Right lobe of liver (tissue), 6 donors: ENCODE data around the gene AP4M1. TPM values are rescaled to one million over a fixed set of nuclear protein-coding genes. Genes with fewer than 3 reads are reported as not detected.

Experiments
- ATAC-seq, 4 donors: fragments of 200-7000 bp; cut with Tn5 transposase; one replicate each; pipeline ENCODE4 v1.9.1; 2020; ENCODE audit warnings: mild to moderate bottlenecking in 4 of 4, moderate library complexity in 4 of 4
- DNase-seq, 3 donors: peaks; one replicate each; pipeline ENCODE4 v3.0.0-alpha.2; 2020
- H3K27ac ChIP-seq, 3 donors: fragments of 200-600 bp; one replicate each; pipeline ENCODE4 v1.8.0; 2022
- H3K27me3 ChIP-seq, 2 donors: fragments of 200-600 bp; one replicate each; pipeline ENCODE4 v1.8.0; 2022
- H3K36me3 ChIP-seq, 4 donors: fragments of 200-600 bp; sonication (generic) in 1 of 4; one replicate each; pipeline versions ENCODE4 v1.5.1 to v1.8.0; 2017 to 2022; ENCODE audit warnings: control low read depth in 1 of 4
- H3K4me1 ChIP-seq, 4 donors: fragments of 200-600 bp; sonication (generic) in 1 of 4; one replicate each; pipeline versions ENCODE4 v1.5.1 to v1.8.0; 2017 to 2022; ENCODE audit warnings: control low read depth in 1 of 4
- H3K4me3 ChIP-seq, 3 donors: fragments of 200-600 bp; one replicate each; pipeline ENCODE4 v1.8.0; 2022
- H3K9me3 ChIP-seq, 4 donors: fragments of 200-600 bp; sonication (generic) in 1 of 4; one replicate each; pipeline versions ENCODE4 v1.5.1 to v1.8.0; 2017 to 2022; ENCODE audit warnings: control low read depth in 1 of 4
- CTCF ChIP-seq, 4 donors: fragments of 200-600 bp in 3 of 4; fragments of 450-650 bp in 1 of 4; IDR thresholded peaks; one replicate each; pipeline versions ENCODE4 v1.5.1 to v1.8.0; 2016 to 2022; ENCODE audit warnings: antibody characterized with exemption in 4 of 4, mild to moderate bottlenecking in 2 of 4
- POLR2A ChIP-seq: fragments of 450-650 bp; IDR thresholded peaks from one replicate; pipeline ENCODE4 v1.6.1; 2017; ENCODE audit warnings: antibody characterized with exemption, mild to moderate bottlenecking
- WGBS: methylation state at CpG from one replicate; pipeline ENCODE4 v1.1.6; 2018; ENCODE audit warnings: low coverage, low lambda C conversion rate; ENCODE audit not compliant: insufficient coverage; ENCODE audit errors: missing lambda C conversion rate; 5-methylcytosine and 5-hydroxymethylcytosine counted together
- intact Hi-C, 2 donors: fragments of 100-400 bp; cut with DNase I; formaldehyde crosslinking; loops; one replicate each; pipeline versions ENCODE4 v1.11.2 to v1.14.1; 2022
- total RNA-seq, 6 experiments: library from RNA; depleted of rRNA in 2 of 6; stranded (reverse); fragments of >200 nt in 2 of 6; fragmentation: NEBNext Ultra II Directional in 3 of 6; extraction: Animal tissue kit (Norgen Biotek cat#: 25700) in 3 of 6; gene quantifications; one replicate each; pipeline versions ENCODE4 v1.1.0 to v1.2.4, GENCODE V29; 2016 to 2023
- donor health status: DM: no; HTN: yes; CAD: no.
- donor health status: DM: no; HTN: no; CAD: no.
- donor health status: DM: no; HTN: no; CAD: no.
- donor health status: DM: no; HTN: yes; CAD: no.
- donor health status: DM: no; HTN: yes; CAD: no.

AP4M1 gene
- total RNA-seq, 6 experiments from 2014 or later = 2.7 to 7.3 (median 4.3) TPM

DNA sequence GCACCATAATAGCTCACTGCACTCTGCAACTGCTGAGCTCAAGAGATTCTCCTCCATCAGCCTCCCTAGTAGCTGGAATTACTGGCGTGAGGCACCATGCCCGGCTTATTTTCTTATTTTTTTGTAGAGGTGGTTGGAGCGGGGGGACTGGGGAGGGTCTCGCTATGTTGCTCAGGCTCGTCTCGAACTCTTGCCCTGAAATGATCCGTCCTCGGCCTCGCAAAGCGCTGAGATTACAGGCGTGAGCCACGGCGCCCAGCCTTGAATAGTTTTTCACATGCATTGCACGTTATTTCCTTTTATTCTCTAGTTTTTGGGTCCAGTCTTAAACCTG, 46.7 kb downstream of the AP4M1 start:
- 36% methylated on average over 12 of the region's 14 CpGs for WGBS
- TF ChIP-seq CTCF (IDR thresholded peaks at IDR 0.05) (no peak), POLR2A (no peak)
- peak overlapping the region in 2 of 3 donors; percentile 58 to 60 for H3K27ac ChIP-seq
- no peaks in the 10 kb centered on the region for H3K9me3 ChIP-seq
- H3K36me3 ChIP-seq = no peaks in the 10 kb centered on the region
- intact Hi-C loops = no loop called here
- no peaks in the 10 kb centered on the region for H3K27me3 ChIP-seq
- ATAC-seq = no peak
- H3K4me1 ChIP-seq = peaks cover 0 to 19% (median 0%) of the 10 kb centered on the region in 4 donors
- DNase-seq = no peak
- peak overlapping the region; percentile 31 to 88 (median 66) for H3K4me3 ChIP-seq

DNA sequence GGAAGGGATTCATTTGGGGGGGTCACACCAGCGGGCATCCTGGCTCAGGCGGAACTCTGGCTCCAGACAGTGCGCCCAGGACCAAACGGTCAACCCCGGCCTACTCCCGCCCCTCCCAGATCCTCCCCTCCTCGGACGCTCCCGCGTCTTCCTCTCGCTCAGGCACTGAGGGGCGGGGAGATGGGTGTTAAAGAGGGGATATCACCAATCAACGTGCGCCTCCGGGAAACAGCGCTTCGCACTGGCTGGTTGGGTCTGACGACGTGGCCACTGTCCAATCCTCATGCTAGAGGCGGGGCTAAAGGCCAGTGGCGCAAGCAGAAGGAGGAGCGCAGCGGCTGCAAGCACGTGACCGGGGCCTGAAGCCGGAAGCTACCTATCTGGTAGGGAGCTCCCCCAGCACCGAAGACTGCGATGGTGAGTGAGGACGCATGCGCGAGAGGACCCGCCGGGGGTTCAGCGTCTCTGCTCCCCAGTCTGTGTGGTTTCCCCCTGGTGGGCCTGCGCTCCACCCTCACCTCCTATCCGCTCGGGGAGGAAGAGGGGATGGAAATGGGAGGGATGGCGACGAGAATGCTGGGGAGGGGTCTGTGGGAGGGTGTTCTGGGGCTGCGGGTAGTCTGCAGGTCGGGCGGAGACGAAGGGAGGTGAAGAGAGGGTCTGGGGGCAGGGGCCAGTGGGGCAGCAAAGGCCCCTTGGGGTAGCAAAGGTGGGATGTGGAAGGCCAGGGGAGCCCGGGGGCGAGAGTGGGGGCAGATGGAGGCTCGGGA, 47.3 kb downstream of the AP4M1 start, which contains the start of gene LAMTOR4:
TSS of gene LAMTOR4 (plus strand) at position 360 of the 770 bp plus-strand sequence. CDS start at position 415, 55 bp downstream.
- Histone ChIP-seq H3K36me3 (peaks cover 0 to 4% (median 0%) of the 10 kb centered on the region in 4 donors), H3K4me1 (peaks cover 0 to 19% (median 0%) of the 10 kb centered on the region in 4 donors), H3K27me3 (no peaks in the 10 kb centered on the region), H3K9me3 (no peaks in the 10 kb centered on the region), H3K27ac (peak within 1 kb of the TSS; percentile 63 to 72 (median 67)), H3K4me3 (peak within 1 kb of the TSS; percentile 43 to 88 (median 66))
- DNase-seq (peak; percentile 99 to 100 (median 99)), ATAC-seq (peak; percentile 94 to 99 (median 98))
- intact Hi-C loops = no loop called here
- WGBS = 1% methylated on average over 29 of the region's 46 CpGs
- no peak for TF ChIP-seq CTCF (IDR thresholded peaks at IDR 0.05)
- peak; percentile 72 for TF ChIP-seq POLR2A

DNA sequence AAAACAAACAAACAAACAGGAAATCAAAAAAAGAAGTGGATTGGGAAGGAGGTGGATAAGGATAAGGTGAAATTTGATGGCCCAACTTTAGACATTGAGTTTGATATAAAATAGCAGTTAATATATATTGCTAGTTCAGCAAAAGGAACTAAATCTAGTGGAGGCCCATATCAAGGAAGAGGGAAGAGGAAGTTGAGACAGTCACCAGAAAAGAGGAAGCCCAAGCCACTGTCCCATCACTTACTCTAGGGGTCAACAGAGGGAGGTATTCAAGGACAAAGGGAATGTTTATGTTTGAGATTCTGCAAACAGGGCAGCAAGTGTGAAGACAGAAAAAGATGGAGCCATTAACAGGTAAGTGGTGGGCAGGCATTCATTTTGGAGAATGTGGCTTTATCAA, 51.0 kb downstream of the AP4M1 start:
- DNase-seq (no peak), ATAC-seq (no peak)
- TF ChIP-seq CTCF (IDR thresholded peaks at IDR 0.05) (no peak), POLR2A (no peak)
- intact Hi-C loops = loop anchor here in 1 of 2 donors (5.0 kb wide), 1 partner anchor 55 kb away; no protein-coding TSS in a partner anchor
- Histone ChIP-seq H3K4me3 (no peak overlapping the region), H3K36me3 (peaks cover 0 to 18% (median 4%) of the 10 kb centered on the region in 4 donors), H3K27ac (no peak overlapping the region), H3K9me3 (no peaks in the 10 kb centered on the region), H3K4me1 (peaks cover 0 to 20% (median 0%) of the 10 kb centered on the region in 4 donors), H3K27me3 (no peaks in the 10 kb centered on the region)

DNA sequence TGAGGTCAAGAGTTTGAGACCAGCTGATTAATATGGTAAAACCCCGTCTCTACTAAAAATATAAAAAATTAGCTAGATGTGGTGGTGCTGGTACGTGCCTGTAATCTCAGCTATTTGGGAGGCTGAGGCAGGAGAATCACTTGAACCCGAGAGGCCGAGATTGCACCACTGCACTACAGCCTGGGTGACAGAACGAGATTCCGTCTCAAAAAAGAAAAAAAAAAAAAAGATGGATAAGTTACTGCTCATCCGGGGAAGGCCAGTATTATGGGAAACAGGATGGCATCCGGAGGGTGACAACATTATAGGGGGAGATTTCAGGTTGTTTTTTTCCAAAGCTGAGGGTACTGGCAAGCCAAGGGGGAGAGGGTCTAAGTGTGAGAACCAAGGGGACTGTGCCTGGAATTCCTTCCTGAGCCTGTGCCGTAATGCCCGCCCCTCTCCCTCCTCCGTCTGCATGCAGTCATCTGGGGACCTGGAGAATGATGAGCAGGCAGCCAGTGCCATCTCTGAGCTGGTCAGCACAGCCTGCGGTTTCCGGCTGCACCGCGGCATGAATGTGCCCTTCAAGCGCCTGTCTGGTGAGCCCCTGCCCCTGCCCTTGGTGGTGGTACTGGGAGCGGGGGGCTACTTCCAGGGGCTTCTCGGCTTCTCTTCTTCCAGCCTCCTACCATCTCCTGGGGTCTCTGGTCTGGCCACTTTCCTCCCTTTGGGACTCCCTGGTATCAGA, 51.7 kb downstream of the AP4M1 start:
- H3K36me3 ChIP-seq = peaks cover 0 to 18% (median 4%) of the 10 kb centered on the region in 4 donors
- 83% methylated on average over 9 of the region's 18 CpGs for WGBS

More for the DNA sequence above, 51.7 kb downstream of the AP4M1 start:
- H3K27me3 ChIP-seq = no peaks in the 10 kb centered on the region
- no peak for DNase-seq
- H3K4me3 ChIP-seq = no peak overlapping the region
- peaks cover 0 to 23% (median 0%) of the 10 kb centered on the region in 4 donors for H3K4me1 ChIP-seq
- no peak for TF ChIP-seq POLR2A
- no peak for TF ChIP-seq CTCF (IDR thresholded peaks at IDR 0.05)
- intact Hi-C loops = loop anchor here in 1 of 2 donors (5.0 kb wide), 1 partner anchor 54 kb away; no protein-coding TSS in a partner anchor
- no peaks in the 10 kb centered on the region for H3K9me3 ChIP-seq
- ATAC-seq = no peak
- H3K27ac ChIP-seq = no peak overlapping the region
